ENCODE results near the gene CNTNAP2. TPM values are rescaled to one million over a fixed set of nuclear protein-coding genes. Genes with fewer than 3 reads are reported as not detected.

Gene CNTNAP2
- total RNA-seq, 2 donors from 2014 or later: 171 to 228 TPM

GRCh38 chr7:148191391-148192065 lies 2074.9 kb downstream of the CNTNAP2 start:
- H3K9ac ChIP-seq (ENCODE audit: extremely low read depth, low read length, poor library complexity, severe bottlenecking): no peak overlapping the region
- H3K4me1 ChIP-seq (ENCODE audit: control insufficient read depth, insufficient read depth, low read length): peaks cover under 1% of the 10 kb centered on the region
- no peaks in the 10 kb centered on the region for H3K27me3 ChIP-seq (ENCODE audit: control insufficient read depth, insufficient read depth, low read length, poor library complexity, severe bottlenecking)
- H3K36me3 ChIP-seq (ENCODE audit: control insufficient read depth, insufficient read depth, low read length): no peaks in the 10 kb centered on the region
- no peak for DNase-seq
- Mint-ChIP-seq H3K36me3 (ENCODE audit: low read depth) (no peaks in the 10 kb centered on the region), H3K9me3 (no peaks in the 10 kb centered on the region), H3K27ac (no peak overlapping the region), H3K27me3 (ENCODE audit: insufficient read depth) (no peaks in the 10 kb centered on the region), H3K4me3 (no peak overlapping the region), H3K4me1 (peaks cover 8% of the 10 kb centered on the region)
- H3K27ac ChIP-seq (ENCODE audit: low read depth, low read length): no peak overlapping the region
- WGBS, 2 experiments (ENCODE audit: insufficient coverage in 1 of 2, insufficient read length in 1 of 2): 92% methylated on average over 1 of the region's 1 CpG; no CpG with 5 or more reads in 1 of the 2 experiments
- no peak overlapping the region for H3K4me3 ChIP-seq (ENCODE audit: low read length)
- TF ChIP-seq, protein P1, sequence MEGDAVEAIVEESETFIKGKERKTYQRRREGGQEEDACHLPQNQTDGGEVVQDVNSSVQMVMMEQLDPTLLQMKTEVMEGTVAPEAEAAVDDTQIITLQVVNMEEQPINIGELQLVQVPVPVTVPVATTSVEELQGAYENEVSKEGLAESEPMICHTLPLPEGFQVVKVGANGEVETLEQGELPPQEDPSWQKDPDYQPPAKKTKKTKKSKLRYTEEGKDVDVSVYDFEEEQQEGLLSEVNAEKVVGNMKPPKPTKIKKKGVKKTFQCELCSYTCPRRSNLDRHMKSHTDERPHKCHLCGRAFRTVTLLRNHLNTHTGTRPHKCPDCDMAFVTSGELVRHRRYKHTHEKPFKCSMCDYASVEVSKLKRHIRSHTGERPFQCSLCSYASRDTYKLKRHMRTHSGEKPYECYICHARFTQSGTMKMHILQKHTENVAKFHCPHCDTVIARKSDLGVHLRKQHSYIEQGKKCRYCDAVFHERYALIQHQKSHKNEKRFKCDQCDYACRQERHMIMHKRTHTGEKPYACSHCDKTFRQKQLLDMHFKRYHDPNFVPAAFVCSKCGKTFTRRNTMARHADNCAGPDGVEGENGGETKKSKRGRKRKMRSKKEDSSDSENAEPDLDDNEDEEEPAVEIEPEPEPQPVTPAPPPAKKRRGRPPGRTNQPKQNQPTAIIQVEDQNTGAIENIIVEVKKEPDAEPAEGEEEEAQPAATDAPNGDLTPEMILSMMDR (conservative IDR thresholded peaks at IDR 0.05): no peak
- no peaks in the 10 kb centered on the region for H3K9me3 ChIP-seq (ENCODE audit: control insufficient read depth, low read length)

DNA sequence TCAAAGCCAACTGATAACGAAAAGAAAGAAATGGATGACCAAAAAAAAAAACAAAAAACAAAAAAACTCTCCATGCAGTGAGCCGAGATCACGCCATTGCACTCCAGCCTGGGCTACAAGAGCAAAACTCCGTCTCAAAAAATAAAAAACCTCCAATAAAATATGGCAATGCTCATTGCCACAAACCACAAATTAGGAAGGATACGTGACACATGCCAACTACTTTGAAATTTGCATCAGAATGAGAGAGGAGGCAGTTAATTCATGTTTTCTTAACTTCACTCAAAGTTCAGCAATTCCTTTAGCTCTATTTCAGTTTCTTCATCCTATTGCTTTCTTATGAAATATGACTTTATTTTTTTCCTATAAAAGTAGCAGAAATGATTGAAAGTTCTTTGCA lies 2075.9 kb downstream of the CNTNAP2 start:
- Mint-ChIP-seq H3K9me3 (no peaks in the 10 kb centered on the region), H3K27ac (no peak overlapping the region), H3K4me1 (no peaks in the 10 kb centered on the region), H3K36me3 (ENCODE audit: low read depth) (no peaks in the 10 kb centered on the region), H3K27me3 (ENCODE audit: insufficient read depth) (no peaks in the 10 kb centered on the region), H3K4me3 (no peak overlapping the region)
- no peak for DNase-seq
- H3K27ac ChIP-seq (ENCODE audit: low read depth, low read length): no peak overlapping the region
- no peaks in the 10 kb centered on the region for H3K9me3 ChIP-seq (ENCODE audit: control insufficient read depth, low read length)
- WGBS, 2 experiments (ENCODE audit: insufficient coverage in 1 of 2, insufficient read length in 1 of 2): 67 to 88% methylated on average over 1 to 5 of the region's 5 CpGs
- H3K27me3 ChIP-seq (ENCODE audit: control insufficient read depth, insufficient read depth, low read length, poor library complexity, severe bottlenecking): no peaks in the 10 kb centered on the region
- no peak overlapping the region for H3K4me3 ChIP-seq (ENCODE audit: low read length)
- no peaks in the 10 kb centered on the region for H3K36me3 ChIP-seq (ENCODE audit: control insufficient read depth, insufficient read depth, low read length)
- H3K9ac ChIP-seq (ENCODE audit: extremely low read depth, low read length, poor library complexity, severe bottlenecking): no peak overlapping the region
- H3K4me1 ChIP-seq (ENCODE audit: control insufficient read depth, insufficient read depth, low read length): no peaks in the 10 kb centered on the region
- TF ChIP-seq, protein P1 (conservative IDR thresholded peaks at IDR 0.05): no peak

- TF ChIP-seq, protein P1 (conservative IDR thresholded peaks at IDR 0.05): no peak
- H3K27ac ChIP-seq (ENCODE audit: low read depth, low read length): no peak overlapping the region
- WGBS, 2 experiments (ENCODE audit: insufficient coverage in 1 of 2, insufficient read length in 1 of 2): 88 to 93% methylated on average over 2 to 3 of the region's 3 CpGs
- no peaks in the 10 kb centered on the region for H3K9me3 ChIP-seq (ENCODE audit: control insufficient read depth, low read length)
- Mint-ChIP-seq H3K27ac (no peak overlapping the region), H3K9me3 (no peaks in the 10 kb centered on the region), H3K36me3 (ENCODE audit: low read depth) (no peaks in the 10 kb centered on the region), H3K27me3 (ENCODE audit: insufficient read depth) (peaks cover under 1% of the 10 kb centered on the region), H3K4me3 (no peak overlapping the region), H3K4me1 (peaks cover 2% of the 10 kb centered on the region)
- no peaks in the 10 kb centered on the region for H3K36me3 ChIP-seq (ENCODE audit: control insufficient read depth, insufficient read depth, low read length)
- H3K27me3 ChIP-seq (ENCODE audit: control insufficient read depth, insufficient read depth, low read length, poor library complexity, severe bottlenecking): no peaks in the 10 kb centered on the region
- no peaks in the 10 kb centered on the region for H3K4me1 ChIP-seq (ENCODE audit: control insufficient read depth, insufficient read depth, low read length)
- no peak for DNase-seq
- H3K4me3 ChIP-seq (ENCODE audit: low read length): no peak overlapping the region
- H3K9ac ChIP-seq (ENCODE audit: extremely low read depth, low read length, poor library complexity, severe bottlenecking): no peak overlapping the region
These were observed 2085.4 kb downstream of the CNTNAP2 start for GRCh38 chr7:148201992-148202391.
